Astrocyte of the cerebellum (primary cell): Measurements from ENCODE around the gene CFAP57.

Experiments
- DNase-seq: peaks from one replicate; pipeline ENCODE4 v3.0.0-alpha.2; 2011; ENCODE audit warnings: low read depth
- H3K4me3 ChIP-seq: 2 replicates; pipeline ENCODE4 v1.5.1; 2011; ENCODE audit warnings: mild to moderate bottlenecking, low read depth, low read length, moderate library complexity
- CTCF ChIP-seq: IDR thresholded peaks from 2 replicates; pipeline ENCODE4 v1.5.1; 2012; ENCODE audit warnings: low read length, low read depth, moderate library complexity, mild to moderate bottlenecking; ENCODE audit errors: missing control alignments
- in situ Hi-C: cut with HindIII; loops from 2 replicates; pipeline ENCODE4 v1.10.0; 2017; ENCODE audit warnings: low sequenced_read_pairs

Gene CFAP57

GRCh38 chr1:43232482-43232881 is 60.4 kb downstream of the CFAP57 start:
- in situ Hi-C loops, result loop anchor here (25.0 kb wide), 1 partner anchor 155 kb away; the partner anchor contains the start of genes MED8 and SZT2

GRCh38 chr1:43233631-43234030 is 61.5 kb downstream of the CFAP57 start:
- no peak for DNase-seq
- TF ChIP-seq CTCF, result no peak
- in situ Hi-C loops, result loop anchor here (25.0 kb wide), 1 partner anchor 154 kb away; the partner anchor contains the start of genes MED8 and SZT2
- no peak overlapping the region for H3K4me3 ChIP-seq

More at GRCh38 chr1:43232482-43232881, 60.4 kb downstream of the CFAP57 start:
- H3K4me3 ChIP-seq, result no peak overlapping the region
- DNase-seq, result no peak
- TF ChIP-seq CTCF, result no peak

- no peak for TF ChIP-seq CTCF
- no peak overlapping the region for H3K4me3 ChIP-seq
- in situ Hi-C loops, result loop anchor here (25.0 kb wide), 1 partner anchor 153 kb away; the partner anchor contains the start of genes MED8 and SZT2
- no peak for DNase-seq
These were observed 62.1 kb downstream of the CFAP57 start for GRCh38 chr1:43234267-43234666.

GRCh38 chr1:43235040-43235439 is 62.9 kb downstream of the CFAP57 start:
- no peak for TF ChIP-seq CTCF
- in situ Hi-C loops, result loop anchor here (25.0 kb wide), 1 partner anchor 152 kb away; the partner anchor contains the start of genes MED8 and SZT2
- H3K4me3 ChIP-seq, result no peak overlapping the region
- DNase-seq, result no peak

GRCh38 chr1:43235451-43236121 is 63.5 kb downstream of the CFAP57 start:
- no peak for TF ChIP-seq CTCF
- no peak for DNase-seq
- in situ Hi-C loops, result loop anchor here (25.0 kb wide), 1 partner anchor 152 kb away; the partner anchor contains the start of genes MED8 and SZT2
- no peak overlapping the region for H3K4me3 ChIP-seq

- no peak overlapping the region for H3K4me3 ChIP-seq
- in situ Hi-C loops, result loop anchor here (25.0 kb wide), 1 partner anchor 150 kb away; the partner anchor contains the start of genes MED8 and SZT2
- TF ChIP-seq CTCF, result no peak
- no peak for DNase-seq
These were observed 65.0 kb downstream of the CFAP57 start for GRCh38 chr1:43237121-43237520.
